Lower leg skin (tissue), 4 donors: ENCODE data around the gene TTC38. TPM values are rescaled to one million over a fixed set of nuclear protein-coding genes. Genes with fewer than 3 reads are reported as not detected.
A peak's percentile ranks its signal among the peaks of the same experiment; 100 is the strongest.

Experiments used
- DNase-seq, 2 donors: peaks; one replicate each; pipeline ENCODE4 v3.0.0-alpha.2; 2019; ENCODE audit warnings: low spot score in 2 of 2
- H3K4me3 ChIP-seq: fragments of 200-600 bp; sonication (generic); 2 replicates; pipeline ENCODE4 v1.5.1; 2017; ENCODE audit warnings: mild to moderate bottlenecking, low read depth; ENCODE audit not compliant: poor library complexity, severe bottlenecking
- CTCF ChIP-seq, 3 donors: fragments of 450-650 bp; IDR thresholded peaks; one replicate each; pipeline ENCODE4 v1.5.1; 2016; ENCODE audit warnings: antibody characterized with exemption in 3 of 3, mild to moderate bottlenecking in 3 of 3, moderate library complexity in 2 of 3
- POLR2A ChIP-seq, 2 donors: fragments of 450-650 bp; IDR thresholded peaks; one replicate each; pipeline ENCODE4 v1.6.1; 2016 to 2017; ENCODE audit warnings: antibody characterized with exemption in 2 of 2, mild to moderate bottlenecking in 1 of 2, moderate library complexity in 1 of 2
- WGBS, 2 donors: methylation state at CpG; one replicate each; pipeline ENCODE4 v1.1.5; 2018; 5-methylcytosine and 5-hydroxymethylcytosine counted together
- intact Hi-C: fragments of 100-400 bp; cut with DNase I; formaldehyde crosslinking; loops from one replicate; pipeline ENCODE4 v1.15.0; 2023; ENCODE audit warnings: low total_unique reads
- total RNA-seq, 4 donors: library from RNA; depleted of rRNA; stranded (reverse); fragments of >200 nt; gene quantifications; one replicate each; pipeline ENCODE4 v1.1.0, GENCODE V29; 2016

Gene TTC38
- total RNA-seq, 4 donors from 2014 or later, result 19.1 to 44.7 (median 22.0) TPM

GRCh38 chr22:46275455-46276122 is 7.8 kb downstream of the TTC38 start:
- intact Hi-C loops, result no loop called here
- TF ChIP-seq CTCF (IDR thresholded peaks at IDR 0.05), result no peak
- TF ChIP-seq POLR2A (IDR thresholded peaks at IDR 0.05), result no peak
- WGBS, 2 donors, result 76 to 78% methylated on average over 3 of the region's 3 CpGs
- no peak overlapping the region for H3K4me3 ChIP-seq
- DNase-seq, result no peak

- no peak for DNase-seq
- intact Hi-C loops, result no loop called here
- WGBS, 2 donors, result 94 to 98% methylated on average over 7 of the region's 7 CpGs
- TF ChIP-seq CTCF (IDR thresholded peaks at IDR 0.05) (no peak), POLR2A (IDR thresholded peaks at IDR 0.05) (no peak)
- H3K4me3 ChIP-seq, result no peak overlapping the region
Measured at GRCh38 chr22:46276563-46276962, 8.8 kb downstream of the TTC38 start.

- peak in 1 of 2 donors; percentile 74 for DNase-seq
- H3K4me3 ChIP-seq, result no peak overlapping the region
- intact Hi-C loops, result no loop called here
- no peak for TF ChIP-seq CTCF (IDR thresholded peaks at IDR 0.05)
- no peak for TF ChIP-seq POLR2A (IDR thresholded peaks at IDR 0.05)
- WGBS, 2 donors, result 90 to 94% methylated on average over 21 to 22 of the region's 22 CpGs
Measured at GRCh38 chr22:46278656-46279645, 11.1 kb downstream of the TTC38 start.

GRCh38 chr22:46280063-46280817 is 12.4 kb downstream of the TTC38 start:
- peak in 1 of 2 donors; percentile 81 for DNase-seq
- no peak overlapping the region for H3K4me3 ChIP-seq
- TF ChIP-seq POLR2A (IDR thresholded peaks at IDR 0.05), result no peak
- TF ChIP-seq CTCF (IDR thresholded peaks at IDR 0.05), result no peak
- intact Hi-C loops, result no loop called here
- 64 to 65% methylated on average over 11 to 12 of the region's 12 CpGs for WGBS, 2 donors

- intact Hi-C loops, result no loop called here
- 72 to 76% methylated on average over 16 to 19 of the region's 19 CpGs for WGBS, 2 donors
- peak in 1 of 2 donors; percentile 85 for DNase-seq
Measured at GRCh38 chr22:46280999-46281623, 13.3 kb downstream of the TTC38 start.

More at GRCh38 chr22:46280999-46281623, 13.3 kb downstream of the TTC38 start:
- no peak overlapping the region for H3K4me3 ChIP-seq
- TF ChIP-seq CTCF (IDR thresholded peaks at IDR 0.05), result no peak
- TF ChIP-seq POLR2A (IDR thresholded peaks at IDR 0.05), result no peak
